Astrocyte (in vitro differentiated cells and primary cell): Measurements from ENCODE around the gene DMRTA1. TPM values are rescaled to one million over a fixed set of nuclear protein-coding genes. Genes with fewer than 3 reads are reported as not detected.
"Not testable (repeated sequence)": the region's sequence is repeated elsewhere in the genome, so short reads cannot be mapped to it uniquely, and the experiment has no call there.

Source experiments
- DNase-seq: peaks from one replicate; pipeline ENCODE4 v3.0.0-alpha.2; 2010; ENCODE audit warnings: low read depth
- FAIRE-seq: peaks from 2 replicates; lab custom pipeline; 2011; peaks lifted over from hg19 to GRCh38; lab: Jason Lieb, UNC
- H2AFZ ChIP-seq: 2 replicates; pipeline ENCODE4 v1.6.0; 2012; ENCODE audit warnings: low read depth, low read length, inconsistent platforms
- H3K27ac ChIP-seq: 2 replicates; pipeline ENCODE4 v1.5.1; 2011; ENCODE audit warnings: low read depth, low read length, inconsistent platforms
- H3K27me3 ChIP-seq: 2 replicates; pipeline ENCODE4 v1.6.0; 2011; ENCODE audit warnings: low read length, inconsistent platforms; ENCODE audit not compliant: insufficient read depth
- H3K36me3 ChIP-seq: 2 replicates; pipeline ENCODE4 v1.5.1; 2011; ENCODE audit warnings: low read length, inconsistent platforms; ENCODE audit not compliant: insufficient read depth
- H3K4me1 ChIP-seq: 2 replicates; pipeline ENCODE4 v1.5.1; 2011; ENCODE audit warnings: low read length, inconsistent platforms; ENCODE audit not compliant: insufficient read depth
- H3K4me2 ChIP-seq: 2 replicates; pipeline ENCODE4 v1.6.0; 2012; ENCODE audit warnings: low read length, inconsistent platforms
- H3K4me3 ChIP-seq: 2 replicates; pipeline ENCODE4 v1.5.1; 2011; ENCODE audit warnings: low read depth, mild to moderate bottlenecking, low read length, inconsistent platforms; ENCODE audit not compliant: insufficient read depth
- H3K79me2 ChIP-seq: 2 replicates; pipeline ENCODE4 v1.6.0; 2012; ENCODE audit warnings: mild to moderate bottlenecking, low read length, inconsistent platforms; ENCODE audit not compliant: insufficient read depth
- H3K9ac ChIP-seq: 2 replicates; pipeline ENCODE4 v1.6.0; 2012; ENCODE audit warnings: mild to moderate bottlenecking, low read length, inconsistent platforms
- H3K9me3 ChIP-seq: 2 replicates; pipeline ENCODE4 v1.5.1; 2012; ENCODE audit warnings: low read depth, mild to moderate bottlenecking, low read length, inconsistent platforms; ENCODE audit not compliant: insufficient read depth
- H4K20me1 ChIP-seq: 2 replicates; pipeline ENCODE4 v1.6.0; 2012; ENCODE audit warnings: low read length, inconsistent platforms; ENCODE audit not compliant: insufficient read depth
- H3K27ac Mint-ChIP-seq: one replicate; pipeline ENCODE4 v1.8.0; 2021; ENCODE audit warnings: mild to moderate bottlenecking, mixed read lengths; ENCODE audit not compliant: unreplicated experiment
- H3K27me3 Mint-ChIP-seq: one replicate; pipeline ENCODE4 v1.8.0; 2021; ENCODE audit warnings: low read depth, mixed read lengths; ENCODE audit not compliant: unreplicated experiment
- H3K36me3 Mint-ChIP-seq: one replicate; pipeline ENCODE4 v1.8.0; 2021; ENCODE audit warnings: low read depth, mixed read lengths; ENCODE audit not compliant: unreplicated experiment
- H3K4me1 Mint-ChIP-seq: one replicate; pipeline ENCODE4 v1.8.0; 2021; ENCODE audit warnings: low read depth, mixed read lengths; ENCODE audit not compliant: unreplicated experiment
- H3K4me3 Mint-ChIP-seq: one replicate; pipeline ENCODE4 v1.8.0; 2021; ENCODE audit warnings: mild to moderate bottlenecking, moderate library complexity, mixed read lengths; ENCODE audit not compliant: unreplicated experiment
- H3K9me3 Mint-ChIP-seq: one replicate; pipeline ENCODE4 v1.8.0; 2021; ENCODE audit warnings: mild to moderate bottlenecking, mixed read lengths; ENCODE audit not compliant: unreplicated experiment
- EZH2 ChIP-seq: IDR thresholded peaks from 2 replicates; pipeline ENCODE4 v1.6.1; 2012; ENCODE audit warnings: mild to moderate bottlenecking, low read length, inconsistent platforms; ENCODE audit not compliant: insufficient read depth
- total RNA-seq: library from RNA; stranded (reverse); gene quantifications from 2 replicates; pipeline ENCODE4 v1.2.1, GENCODE V29; 2021
- TF ChIP-seq, protein P1 (sequence below): IDR thresholded peaks from 2 replicates; pipeline ENCODE4 v1.5.1; 2011; ENCODE audit warnings: low read depth, mild to moderate bottlenecking, inconsistent platforms, low read length, moderate library complexity; ENCODE audit not compliant: insufficient read depth

Gene DMRTA1
- total RNA-seq, 1 donor from 2014 or later = 6.1 TPM

DNA sequence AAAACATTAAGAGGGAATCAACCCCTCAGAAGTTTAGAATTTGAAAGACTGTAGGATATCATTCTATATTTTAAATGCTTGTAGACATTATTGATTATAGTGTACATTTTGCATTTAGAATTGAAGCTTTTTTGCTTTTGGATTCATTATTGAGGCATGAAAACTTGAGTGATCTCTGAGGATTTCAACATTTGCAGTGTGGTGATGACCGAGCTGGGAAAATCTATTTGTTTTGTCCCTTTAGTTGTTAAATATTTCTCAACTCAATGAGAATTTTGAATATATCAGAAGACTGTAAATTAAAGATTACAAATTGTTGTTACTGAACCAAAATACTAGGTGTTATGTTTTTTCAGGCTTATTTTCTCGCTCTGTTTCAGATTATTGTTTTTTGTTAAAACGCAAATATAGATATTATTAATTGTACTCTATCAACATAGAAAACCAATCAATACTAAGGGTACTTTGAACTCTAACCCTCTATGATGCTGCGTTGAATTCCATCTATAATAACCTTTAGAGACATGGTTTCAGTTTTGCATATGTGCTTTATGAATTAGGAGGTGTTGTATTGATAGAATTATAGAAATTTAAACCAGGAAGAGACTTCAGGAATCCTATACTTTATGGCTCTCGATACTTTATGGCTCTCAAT, 19.3 kb upstream of the DMRTA1 start:
- H3K27me3 ChIP-seq = no peaks in the 10 kb centered on the region
- no peak overlapping the region for H3K9ac ChIP-seq
- H3K4me2 ChIP-seq = no peak overlapping the region
- Mint-ChIP-seq H3K4me3 (no peak overlapping the region), H3K9me3 (no peaks in the 10 kb centered on the region), H3K27ac (no peak overlapping the region), H3K4me1 (peaks cover 15% of the 10 kb centered on the region), H3K27me3 (no peaks in the 10 kb centered on the region), H3K36me3 (no peaks in the 10 kb centered on the region)
- H2AFZ ChIP-seq = no peak overlapping the region
- H3K4me3 ChIP-seq = no peak overlapping the region
- H3K36me3 ChIP-seq = no peaks in the 10 kb centered on the region
- H4K20me1 ChIP-seq = no peaks in the 10 kb centered on the region
- FAIRE-seq (no peak), DNase-seq (no peak)
- no peak overlapping the region for H3K27ac ChIP-seq
- TF ChIP-seq, protein P1, sequence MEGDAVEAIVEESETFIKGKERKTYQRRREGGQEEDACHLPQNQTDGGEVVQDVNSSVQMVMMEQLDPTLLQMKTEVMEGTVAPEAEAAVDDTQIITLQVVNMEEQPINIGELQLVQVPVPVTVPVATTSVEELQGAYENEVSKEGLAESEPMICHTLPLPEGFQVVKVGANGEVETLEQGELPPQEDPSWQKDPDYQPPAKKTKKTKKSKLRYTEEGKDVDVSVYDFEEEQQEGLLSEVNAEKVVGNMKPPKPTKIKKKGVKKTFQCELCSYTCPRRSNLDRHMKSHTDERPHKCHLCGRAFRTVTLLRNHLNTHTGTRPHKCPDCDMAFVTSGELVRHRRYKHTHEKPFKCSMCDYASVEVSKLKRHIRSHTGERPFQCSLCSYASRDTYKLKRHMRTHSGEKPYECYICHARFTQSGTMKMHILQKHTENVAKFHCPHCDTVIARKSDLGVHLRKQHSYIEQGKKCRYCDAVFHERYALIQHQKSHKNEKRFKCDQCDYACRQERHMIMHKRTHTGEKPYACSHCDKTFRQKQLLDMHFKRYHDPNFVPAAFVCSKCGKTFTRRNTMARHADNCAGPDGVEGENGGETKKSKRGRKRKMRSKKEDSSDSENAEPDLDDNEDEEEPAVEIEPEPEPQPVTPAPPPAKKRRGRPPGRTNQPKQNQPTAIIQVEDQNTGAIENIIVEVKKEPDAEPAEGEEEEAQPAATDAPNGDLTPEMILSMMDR = no peak
- no peak for TF ChIP-seq EZH2
- H3K9me3 ChIP-seq = no peaks in the 10 kb centered on the region
- H3K79me2 ChIP-seq = no peaks in the 10 kb centered on the region
- no peaks in the 10 kb centered on the region for H3K4me1 ChIP-seq

DNA sequence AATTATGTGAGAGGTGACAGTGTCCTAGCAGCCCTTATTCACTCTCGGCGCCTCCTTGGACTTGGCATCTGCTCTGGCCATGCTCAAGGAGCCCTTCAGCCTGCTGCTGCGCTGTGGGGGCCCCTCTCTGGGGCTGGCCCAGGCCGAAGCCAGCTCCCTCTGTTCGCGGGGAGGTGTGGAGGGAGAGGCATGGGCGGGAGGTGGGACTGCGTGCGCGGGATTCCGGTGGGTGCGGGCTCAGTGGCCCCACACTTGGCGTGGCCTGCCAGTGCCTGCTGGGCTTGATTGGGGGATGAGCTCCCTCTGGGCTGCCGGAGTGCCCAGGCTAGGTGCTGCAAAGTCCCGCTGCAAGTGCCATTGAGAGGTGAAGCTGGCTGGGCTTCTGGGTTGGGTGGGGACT, 12.9 kb upstream of the DMRTA1 start:
- Histone ChIP-seq H3K4me1 (no peaks in the 10 kb centered on the region), H3K27me3 (no peaks in the 10 kb centered on the region), H3K4me3 (no peak overlapping the region), H3K9me3 (no peaks in the 10 kb centered on the region), H3K9ac (no peak overlapping the region), H2AFZ (no peak overlapping the region), H3K36me3 (no peaks in the 10 kb centered on the region), H3K4me2 (no peak overlapping the region), H3K79me2 (no peaks in the 10 kb centered on the region), H3K27ac (no peak overlapping the region), H4K20me1 (no peaks in the 10 kb centered on the region)
- Mint-ChIP-seq H3K9me3 (no peaks in the 10 kb centered on the region), H3K4me3 (no peak overlapping the region), H3K4me1 (peaks cover 4% of the 10 kb centered on the region), H3K27ac (no peak overlapping the region), H3K36me3 (peaks cover 7% of the 10 kb centered on the region), H3K27me3 (no peaks in the 10 kb centered on the region)
- no peak for FAIRE-seq
- DNase-seq = no peak
- TF ChIP-seq EZH2 = no peak
- TF ChIP-seq, protein P1 = no peak

DNA sequence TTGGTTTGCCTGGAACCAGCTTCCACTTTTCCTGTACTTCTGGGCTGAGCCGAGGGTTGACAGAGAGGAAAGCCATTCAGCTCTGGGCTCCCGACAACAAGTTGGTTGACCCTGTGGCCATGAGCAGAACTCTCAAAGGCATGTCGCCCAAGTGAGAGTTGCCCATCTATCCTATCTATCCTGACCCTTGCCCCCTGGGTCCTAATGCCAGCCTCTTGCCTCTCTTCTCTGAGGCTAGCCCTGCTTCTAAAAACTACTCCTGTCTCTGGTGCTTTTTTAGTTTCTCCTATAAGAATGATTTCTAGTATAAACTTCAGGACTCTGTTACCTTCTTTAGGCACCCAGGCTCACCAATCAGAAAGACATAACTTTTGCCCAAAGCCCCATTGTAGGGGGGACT, 11.4 kb upstream of the DMRTA1 start:
- not testable (repeated sequence) for H3K27me3 Mint-ChIP-seq, H3K27me3 ChIP-seq, H3K9me3 ChIP-seq, H3K27ac ChIP-seq, H2AFZ ChIP-seq, H3K27ac Mint-ChIP-seq, H4K20me1 ChIP-seq, H3K79me2 ChIP-seq, H3K9me3 Mint-ChIP-seq, FAIRE-seq, H3K4me1 Mint-ChIP-seq, DNase-seq, H3K4me3 Mint-ChIP-seq, H3K4me2 ChIP-seq, H3K36me3 ChIP-seq, H3K9ac ChIP-seq, H3K4me3 ChIP-seq, H3K36me3 Mint-ChIP-seq, H3K4me1 ChIP-seq

DNA sequence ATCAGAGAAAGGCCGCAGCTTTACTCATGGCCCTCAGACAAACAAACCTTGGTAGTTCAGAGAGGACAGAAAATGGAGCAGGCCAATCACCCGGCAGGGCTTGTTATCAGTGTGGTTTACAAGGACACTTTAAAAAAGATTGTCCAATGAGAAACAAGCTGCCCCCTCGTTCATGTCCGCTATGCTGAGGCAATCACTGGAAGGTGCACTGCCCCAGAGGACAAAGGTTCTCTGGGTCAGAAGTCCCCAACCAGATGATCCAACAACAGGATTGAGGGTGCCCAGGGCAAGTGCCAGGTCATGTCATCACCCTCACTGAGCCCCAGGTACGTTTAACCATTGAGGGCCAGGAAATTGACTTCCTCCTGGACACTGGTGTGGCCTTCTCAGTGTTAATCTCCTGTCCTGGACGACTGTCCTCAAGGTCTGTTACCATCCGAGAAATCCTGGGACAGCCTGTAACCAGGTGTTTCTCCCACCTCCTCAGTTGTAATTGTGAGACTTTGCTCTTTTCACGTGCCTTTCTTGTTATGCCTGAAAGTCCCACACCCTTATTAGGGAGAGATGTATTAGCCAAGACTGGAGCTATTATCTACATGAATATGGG, 9.1 kb upstream of the DMRTA1 start:
- not testable (repeated sequence) for H3K27me3 ChIP-seq, H3K27ac ChIP-seq, FAIRE-seq, H3K4me3 Mint-ChIP-seq, H3K9me3 ChIP-seq, H3K4me1 ChIP-seq, H3K27me3 Mint-ChIP-seq, H4K20me1 ChIP-seq, H3K9me3 Mint-ChIP-seq, H3K79me2 ChIP-seq, H3K4me2 ChIP-seq, H3K4me1 Mint-ChIP-seq, H3K9ac ChIP-seq, H3K36me3 ChIP-seq, H3K4me3 ChIP-seq, DNase-seq, H2AFZ ChIP-seq, H3K27ac Mint-ChIP-seq
- H3K36me3 Mint-ChIP-seq = peaks cover 13% of the 10 kb centered on the region
